ENCODE measurements around the gene UAP1L1. TPM values are rescaled to one million over a fixed set of nuclear protein-coding genes. Genes with fewer than 3 reads are reported as not detected.

UAP1L1 gene
- polyA plus RNA-seq, 1 donor from 2014 or later, result 0.21 TPM

DNA sequence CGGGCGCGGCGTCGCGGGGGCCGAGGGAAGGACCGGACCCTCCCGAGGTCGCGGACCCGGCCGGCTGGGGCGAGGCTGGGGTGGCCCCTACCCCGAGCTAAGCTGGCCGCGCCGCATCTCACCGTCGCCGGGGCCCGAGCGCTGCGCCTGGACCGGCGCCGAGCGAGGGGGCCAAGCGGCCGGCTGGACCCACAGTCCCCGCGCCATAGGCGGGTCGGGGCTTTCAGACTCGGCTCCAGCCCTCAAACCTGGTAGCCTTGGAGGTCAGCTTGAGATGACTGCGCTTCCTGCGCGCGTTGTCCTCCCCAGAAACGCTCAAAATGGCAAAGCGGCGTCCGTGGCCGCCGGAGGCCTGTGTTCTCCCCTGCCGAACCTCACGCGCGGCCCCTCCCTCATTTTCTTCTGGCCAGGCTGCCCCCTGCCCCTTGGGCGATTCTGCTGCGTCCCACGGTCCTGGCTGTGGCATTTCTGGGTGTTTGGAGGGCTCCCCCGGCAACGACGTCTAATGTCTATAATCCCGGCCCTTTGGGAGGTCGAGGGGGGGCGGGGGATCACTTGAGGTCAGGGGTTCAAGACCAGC, 52.9 kb downstream of the UAP1L1 start:
- peak overlapping the region; percentile 48 for H3K4me2 ChIP-seq (ENCODE audit: low read length)
- peaks cover 6% of the 10 kb centered on the region for H3K27me3 ChIP-seq (ENCODE audit: insufficient read depth, low read depth, low read length)
- peak overlapping the region; percentile 85 for H3K27ac ChIP-seq (ENCODE audit: low read length)
- TF ChIP-seq EZH2 (IDR thresholded peaks at IDR 0.05; ENCODE audit: borderline replicate concordance, insufficient read depth, low read length, poor library complexity, severe bottlenecking), result no peak
- TF ChIP-seq CTCF (IDR thresholded peaks at IDR 0.05; ENCODE audit: poor library complexity, severe bottlenecking), result no peak
- TF ChIP-seq, protein P1, sequence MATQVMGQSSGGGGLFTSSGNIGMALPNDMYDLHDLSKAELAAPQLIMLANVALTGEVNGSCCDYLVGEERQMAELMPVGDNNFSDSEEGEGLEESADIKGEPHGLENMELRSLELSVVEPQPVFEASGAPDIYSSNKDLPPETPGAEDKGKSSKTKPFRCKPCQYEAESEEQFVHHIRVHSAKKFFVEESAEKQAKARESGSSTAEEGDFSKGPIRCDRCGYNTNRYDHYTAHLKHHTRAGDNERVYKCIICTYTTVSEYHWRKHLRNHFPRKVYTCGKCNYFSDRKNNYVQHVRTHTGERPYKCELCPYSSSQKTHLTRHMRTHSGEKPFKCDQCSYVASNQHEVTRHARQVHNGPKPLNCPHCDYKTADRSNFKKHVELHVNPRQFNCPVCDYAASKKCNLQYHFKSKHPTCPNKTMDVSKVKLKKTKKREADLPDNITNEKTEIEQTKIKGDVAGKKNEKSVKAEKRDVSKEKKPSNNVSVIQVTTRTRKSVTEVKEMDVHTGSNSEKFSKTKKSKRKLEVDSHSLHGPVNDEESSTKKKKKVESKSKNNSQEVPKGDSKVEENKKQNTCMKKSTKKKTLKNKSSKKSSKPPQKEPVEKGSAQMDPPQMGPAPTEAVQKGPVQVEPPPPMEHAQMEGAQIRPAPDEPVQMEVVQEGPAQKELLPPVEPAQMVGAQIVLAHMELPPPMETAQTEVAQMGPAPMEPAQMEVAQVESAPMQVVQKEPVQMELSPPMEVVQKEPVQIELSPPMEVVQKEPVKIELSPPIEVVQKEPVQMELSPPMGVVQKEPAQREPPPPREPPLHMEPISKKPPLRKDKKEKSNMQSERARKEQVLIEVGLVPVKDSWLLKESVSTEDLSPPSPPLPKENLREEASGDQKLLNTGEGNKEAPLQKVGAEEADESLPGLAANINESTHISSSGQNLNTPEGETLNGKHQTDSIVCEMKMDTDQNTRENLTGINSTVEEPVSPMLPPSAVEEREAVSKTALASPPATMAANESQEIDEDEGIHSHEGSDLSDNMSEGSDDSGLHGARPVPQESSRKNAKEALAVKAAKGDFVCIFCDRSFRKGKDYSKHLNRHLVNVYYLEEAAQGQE (IDR thresholded peaks at IDR 0.05; ENCODE audit: borderline replicate concordance), result no peak
- no peak for TF ChIP-seq MXI1 (conservative IDR thresholded peaks at IDR 0.05; ENCODE audit: poor library complexity, severe bottlenecking)
- no peak for TF ChIP-seq RAD21 (conservative IDR thresholded peaks at IDR 0.05)
- no peak for TF ChIP-seq SMC3 (conservative IDR thresholded peaks at IDR 0.05; ENCODE audit: poor library complexity)
- TF ChIP-seq POLR2AphosphoS5 (IDR thresholded peaks at IDR 0.05), result no peak
- TF ChIP-seq TAF1 (IDR thresholded peaks at IDR 0.05; ENCODE audit: low read depth), result no peak
- TF ChIP-seq EP300 (conservative IDR thresholded peaks at IDR 0.05; ENCODE audit: poor library complexity, severe bottlenecking), result no peak
- no peaks in the 10 kb centered on the region for H3K9me3 ChIP-seq (ENCODE audit: low read length)
- H2AFZ ChIP-seq (ENCODE audit: low read depth, low read length), result peak overlapping the region; percentile 56
- no peaks in the 10 kb centered on the region for H3F3A ChIP-seq (ENCODE audit: insufficient read depth, low read length, poor library complexity, severe bottlenecking)
- H3K9ac ChIP-seq (ENCODE audit: low read length), result peak overlapping the region; percentile 87
- H3K9me2 ChIP-seq (ENCODE audit: insufficient read depth, low read length), result no peaks in the 10 kb centered on the region
- H4K20me1 ChIP-seq (ENCODE audit: insufficient read depth), result no peaks in the 10 kb centered on the region
- no peaks in the 10 kb centered on the region for H3K36me3 ChIP-seq (ENCODE audit: insufficient read depth, low read length)
- peak overlapping the region; percentile 95 for H3K4me3 ChIP-seq (ENCODE audit: low read length)
- H3K79me2 ChIP-seq (replicated peaks; ENCODE audit: insufficient read depth, low read length), result peaks cover 19% of the 10 kb centered on the region

Small RNA genes lying within 50 kb of the gene (small RNA-seq; reads per million reads assigned to genes)
- 0 to 0.41 (median 0) reads per million in 3 experiments for gene RF00153

Other genes starting within 250 kb of the UAP1L1 start
- gene AJM1, start 235.0 kb upstream of the UAP1L1 start, polyA plus RNA-seq, result 1.5 TPM in 2 replicates
- 279 and 293 TPM in 2 replicates for gene PHPT1, start 228.1 kb upstream of the UAP1L1 start, polyA plus RNA-seq
- gene MAMDC4, start 225.2 kb upstream of the UAP1L1 start, polyA plus RNA-seq, result 13.1 and 23.6 TPM in 2 replicates
- gene EDF1, start 211.2 kb upstream of the UAP1L1 start, polyA plus RNA-seq, result 613 and 677 TPM in 2 replicates
- gene TRAF2, start 191.0 kb upstream of the UAP1L1 start, polyA plus RNA-seq, result 14.6 and 21.5 TPM in 2 replicates
- gene FBXW5, start 132.8 kb upstream of the UAP1L1 start, polyA plus RNA-seq, result 138 and 148 TPM in 2 replicates
- gene C8G, start 132.3 kb upstream of the UAP1L1 start, polyA plus RNA-seq, result not detected in 2 replicates
- 2.9 TPM in 1 of 2 replicates, not detected in the other for gene LCN12, start 125.2 kb upstream of the UAP1L1 start, polyA plus RNA-seq
- gene PTGDS, start 100.0 kb upstream of the UAP1L1 start, polyA plus RNA-seq, result 2.0 TPM in 1 of 2 replicates, not detected in the other
- gene LCNL1, start 94.5 kb upstream of the UAP1L1 start, polyA plus RNA-seq, result 0.76 TPM in 1 of 2 replicates, not detected in the other
- gene PAXX, start 85.1 kb upstream of the UAP1L1 start, polyA plus RNA-seq, result 276 and 346 TPM in 2 replicates
- gene CLIC3, start 80.9 kb upstream of the UAP1L1 start, polyA plus RNA-seq, result not detected in 2 replicates
- gene ABCA2, start 49.3 kb upstream of the UAP1L1 start, polyA plus RNA-seq, result 30.6 and 52.0 TPM in 2 replicates
- gene FUT7, start 45.4 kb upstream of the UAP1L1 start, polyA plus RNA-seq, result 0.56 and 0.69 TPM in 2 replicates
- gene NPDC1, start 31.3 kb upstream of the UAP1L1 start, polyA plus RNA-seq, result 161 and 162 TPM in 2 replicates
- gene ENTPD2, start 23.5 kb upstream of the UAP1L1 start, polyA plus RNA-seq, result not detected in 2 replicates
- gene SAPCD2, start 7.0 kb upstream of the UAP1L1 start, polyA plus RNA-seq, result 0.22 and 0.96 TPM in 2 replicates
- 72.0 and 90.9 TPM in 2 replicates for gene MAN1B1, start 9.5 kb downstream of the UAP1L1 start, polyA plus RNA-seq
- gene DPP7, start 37.2 kb downstream of the UAP1L1 start, polyA plus RNA-seq, result 23.3 and 43.3 TPM in 2 replicates
- 0.58 and 0.68 TPM in 2 replicates for gene GRIN1, start 61.6 kb downstream of the UAP1L1 start, polyA plus RNA-seq
- gene LRRC26, start 92.5 kb downstream of the UAP1L1 start, polyA plus RNA-seq, result 2.2 and 3.2 TPM in 2 replicates
- not detected in 2 replicates for gene TMEM210, start 94.5 kb downstream of the UAP1L1 start, polyA plus RNA-seq
- gene ANAPC2, start 111.0 kb downstream of the UAP1L1 start, polyA plus RNA-seq, result 38.1 and 47.2 TPM in 2 replicates
- gene SSNA1, start 111.2 kb downstream of the UAP1L1 start, polyA plus RNA-seq, result 170 and 195 TPM in 2 replicates
- 8.1 TPM in 2 replicates for gene TPRN, start 123.2 kb downstream of the UAP1L1 start, polyA plus RNA-seq
- gene TMEM203, start 128.1 kb downstream of the UAP1L1 start, polyA plus RNA-seq, result 61.1 and 66.7 TPM in 2 replicates
- gene NDOR1, start 128.2 kb downstream of the UAP1L1 start, polyA plus RNA-seq, result 8.8 and 18.2 TPM in 2 replicates
- 1.2 and 1.5 TPM in 2 replicates for gene RNF208, start 144.7 kb downstream of the UAP1L1 start, polyA plus RNA-seq
- 1.3 and 3.3 TPM in 2 replicates for gene CYSRT1, start 147.7 kb downstream of the UAP1L1 start, polyA plus RNA-seq
- gene RNF224, start 150.0 kb downstream of the UAP1L1 start, polyA plus RNA-seq, result 0.26 TPM in 1 of 2 replicates, not detected in the other
- 0.12 and 0.27 TPM in 2 replicates for gene SLC34A3, start 153.4 kb downstream of the UAP1L1 start, polyA plus RNA-seq
- 60.3 and 68.8 TPM in 2 replicates for gene TUBB4B, start 163.8 kb downstream of the UAP1L1 start, polyA plus RNA-seq
- gene STPG3, start 173.8 kb downstream of the UAP1L1 start, polyA plus RNA-seq, result not detected in 2 replicates
- 64.7 and 82.2 TPM in 2 replicates for gene NELFB, start 177.8 kb downstream of the UAP1L1 start, polyA plus RNA-seq
- 0.50 and 0.70 TPM in 2 replicates for gene TOR4A, start 200.2 kb downstream of the UAP1L1 start, polyA plus RNA-seq
- gene NRARP, start 224.8 kb downstream of the UAP1L1 start, polyA plus RNA-seq, result 1.4 and 2.3 TPM in 2 replicates

All from neural cell (in vitro differentiated cells).